Activated B cell treated with CpG ODN at 0.5 μM for 24 hours (primary cell): ENCODE measurements around the gene AGBL1. TPM values are rescaled to one million over a fixed set of nuclear protein-coding genes. Genes with fewer than 3 reads are reported as not detected.

Source experiments
- ATAC-seq: fragments of 200-7000 bp; cut with Tn5 transposase; one replicate; pipeline ENCODE4 v1.10.0; 2021; ENCODE audit warnings: low read depth, mild to moderate bottlenecking, moderate library complexity
- CTCF ChIA-PET: fragments of 350-600 bp; sonication (Branson Sonifier 250); formaldehyde crosslinking; loops from one replicate; lab custom pipeline; 2021; ENCODE audit warnings: antibody characterized with exemption; lab: Charles Lee
- POLR2A ChIA-PET: fragments of 350-600 bp; sonication (Branson Sonifier 250); formaldehyde crosslinking; loops from one replicate; lab custom pipeline; 2021; ENCODE audit warnings: antibody characterized with exemption; lab: Charles Lee
- DNase-seq: peaks from one replicate; pipeline ENCODE4 v3.0.0; 2022
- H3K27ac Mint-ChIP-seq: one replicate; pipeline ENCODE4 v1.8.0; 2020; ENCODE audit warnings: mixed read lengths
- H3K27me3 Mint-ChIP-seq: one replicate; pipeline ENCODE4 v1.8.0; 2021; ENCODE audit warnings: mixed read lengths
- H3K36me3 Mint-ChIP-seq: one replicate; pipeline ENCODE4 v1.8.0; 2021; ENCODE audit warnings: low read depth, mixed read lengths
- H3K4me1 Mint-ChIP-seq: one replicate; pipeline ENCODE4 v1.8.0; 2021; ENCODE audit warnings: mixed read lengths
- H3K4me3 Mint-ChIP-seq: one replicate; pipeline ENCODE4 v1.8.0; 2020; ENCODE audit warnings: mild to moderate bottlenecking, mixed read lengths
- H3K9me3 Mint-ChIP-seq: one replicate; pipeline ENCODE4 v1.8.0; 2020; ENCODE audit warnings: mixed read lengths
- CTCF ChIP-seq: fragments of 200-600 bp; IDR thresholded peaks from one replicate; pipeline ENCODE4 v1.8.0; 2022; ENCODE audit warnings: antibody characterized with exemption, mild to moderate bottlenecking
- intact Hi-C: fragments of 100-400 bp; cut with micrococcal nuclease; formaldehyde crosslinking; loops from one replicate; pipeline ENCODE4 v1.15.1; 2024
- total RNA-seq: library from RNA; stranded (reverse); gene quantifications from 2 replicates; pipeline ENCODE4 v1.2.3, GENCODE V29; 2022

Gene AGBL1
- total RNA-seq, 1 donor from 2014 or later, result not detected

GRCh38 chr15:86894269-86894668 lies 814.6 kb downstream of the AGBL1 start:
- Mint-ChIP-seq H3K9me3 (peaks cover 4% of the 10 kb centered on the region), H3K4me1 (no peaks in the 10 kb centered on the region), H3K4me3 (no peak overlapping the region), H3K27ac (no peak overlapping the region), H3K36me3 (no peaks in the 10 kb centered on the region), H3K27me3 (no peaks in the 10 kb centered on the region)
- ATAC-seq (no peak), DNase-seq (no peak)
- POLR2A ChIA-PET, result no interaction called here
- CTCF ChIA-PET, result no interaction called here
- intact Hi-C loops, result no loop called here
- TF ChIP-seq CTCF, result no peak

GRCh38 chr15:86903642-86904421 lies 824.2 kb downstream of the AGBL1 start:
- TF ChIP-seq CTCF, result no peak
- peaks cover 6% of the 10 kb centered on the region for H3K9me3 Mint-ChIP-seq
- no peaks in the 10 kb centered on the region for H3K27me3 Mint-ChIP-seq
- POLR2A ChIA-PET, result no interaction called here
- CTCF ChIA-PET, result no interaction called here
- DNase-seq (no peak), ATAC-seq (no peak)
- H3K36me3 Mint-ChIP-seq, result no peaks in the 10 kb centered on the region
- intact Hi-C loops, result no loop called here
- H3K27ac Mint-ChIP-seq, result no peak overlapping the region
- no peak overlapping the region for H3K4me3 Mint-ChIP-seq
- no peaks in the 10 kb centered on the region for H3K4me1 Mint-ChIP-seq

GRCh38 chr15:86905625-86906256 lies 826.1 kb downstream of the AGBL1 start:
- CTCF ChIA-PET, result no interaction called here
- Mint-ChIP-seq H3K4me3 (no peak overlapping the region), H3K36me3 (no peaks in the 10 kb centered on the region), H3K27ac (no peak overlapping the region), H3K9me3 (peaks cover 2% of the 10 kb centered on the region), H3K4me1 (no peaks in the 10 kb centered on the region), H3K27me3 (no peaks in the 10 kb centered on the region)
- ATAC-seq, result no peak
- intact Hi-C loops, result no loop called here
- no peak for DNase-seq
- TF ChIP-seq CTCF, result no peak
- POLR2A ChIA-PET, result no interaction called here

- Mint-ChIP-seq H3K4me3 (no peak overlapping the region), H3K27ac (no peak overlapping the region), H3K36me3 (no peaks in the 10 kb centered on the region), H3K4me1 (no peaks in the 10 kb centered on the region), H3K27me3 (no peaks in the 10 kb centered on the region), H3K9me3 (peaks cover 2% of the 10 kb centered on the region)
- CTCF ChIA-PET, result no interaction called here
- POLR2A ChIA-PET, result no interaction called here
- no peak for TF ChIP-seq CTCF
- DNase-seq (no peak), ATAC-seq (no peak)
- intact Hi-C loops, result no loop called here
Measured at GRCh38 chr15:86906376-86906775, 826.7 kb downstream of the AGBL1 start.

- intact Hi-C loops, result no loop called here
- ChIA-PET CTCF (no interaction called here), POLR2A (no interaction called here)
- no peaks in the 10 kb centered on the region for H3K4me1 Mint-ChIP-seq
- H3K27ac Mint-ChIP-seq, result no peak overlapping the region
- DNase-seq (no peak), ATAC-seq (no peak)
- TF ChIP-seq CTCF, result no peak
- H3K4me3 Mint-ChIP-seq, result no peak overlapping the region
- no peaks in the 10 kb centered on the region for H3K27me3 Mint-ChIP-seq
- peaks cover 2% of the 10 kb centered on the region for H3K9me3 Mint-ChIP-seq
- H3K36me3 Mint-ChIP-seq, result no peaks in the 10 kb centered on the region
Measured at GRCh38 chr15:86911022-86911421, 831.4 kb downstream of the AGBL1 start.
